HEK293 (cell line): Measurements from ENCODE around the gene SEMG1.

Experiments used
- CTCF ChIA-PET: fragments of 350-600 bp; formaldehyde crosslinking; extraction: SDS; loops from one replicate; lab custom pipeline; 2021; ENCODE audit warnings: antibody characterized with exemption; lab: Yijun Ruan, JAX
- POLR2A ChIA-PET: fragments of 300-600 bp; formaldehyde crosslinking; extraction: SDS; loops from one replicate; lab custom pipeline; 2020; ENCODE audit warnings: antibody characterized with exemption, inconsistent platforms; lab: Yijun Ruan, JAX
- H3K27ac ChIP-seq: fragments of 200-500 bp; sonication (Bioruptor generic); 2 replicates; pipeline ENCODE4 v1.5.1; 2014; ENCODE audit warnings: low read depth, low read length, control low read depth, inconsistent platforms; ENCODE audit errors: extremely low read depth
- H3K36me3 ChIP-seq, 2 experiments: fragments of 200-500 bp in 1 of 2; sonication (Bioruptor generic) in 1 of 2; 1 replicate in 1 of 2; 2 replicates in 1 of 2; pipeline ENCODE4 v1.5.1; 2014 to 2017; ENCODE audit warnings: inconsistent platforms in 2 of 2, low read length in 2 of 2; ENCODE audit not compliant: control insufficient read depth in 2 of 2, insufficient read depth in 1 of 2
- H3K4me1 ChIP-seq: fragments of 200-500 bp; sonication (Bioruptor generic); 2 replicates; pipeline ENCODE4 v1.5.1; 2014; ENCODE audit warnings: mild to moderate bottlenecking, low read length, inconsistent platforms; ENCODE audit not compliant: control insufficient read depth, insufficient read depth
- H3K4me3 ChIP-seq: 2 replicates; pipeline ENCODE4 v1.5.1; 2011; ENCODE audit warnings: low read depth, mild to moderate bottlenecking, control low read depth, low read length, moderate library complexity
- H3K9me3 ChIP-seq: fragments of 200-500 bp; sonication (Bioruptor generic); 2 replicates; pipeline ENCODE4 v1.5.1; 2014; ENCODE audit warnings: low read depth, low read length, inconsistent platforms; ENCODE audit not compliant: control insufficient read depth, insufficient read depth
- IKZF3 ChIP-seq: fragments of 450-650 bp; IDR thresholded peaks from 2 replicates; pipeline ENCODE4 v1.5.0; 2018; ENCODE audit warnings: missing biosample characterization, mild to moderate bottlenecking, missing genetic modification characterization, moderate library complexity
- KLF10 ChIP-seq: fragments of 450-650 bp; IDR thresholded peaks from 2 replicates; pipeline ENCODE4 v1.5.1; 2018; ENCODE audit warnings: missing biosample characterization, mild to moderate bottlenecking, missing genetic modification characterization
- MEIS1 ChIP-seq: sonication (generic); formaldehyde crosslinking; IDR thresholded peaks from 2 replicates; pipeline ENCODE4 v1.8.1; 2022; ENCODE audit warnings: missing genetic modification reagents, mild to moderate bottlenecking, borderline replicate concordance
- TCF7L2 ChIP-seq: IDR thresholded peaks from 2 replicates; pipeline ENCODE4 v1.6.1; 2011; ENCODE audit warnings: low read depth, mild to moderate bottlenecking, inconsistent platforms, low read length, moderate library complexity, borderline replicate concordance
- TRIM28 ChIP-seq: IDR thresholded peaks from 2 replicates; pipeline ENCODE4 v1.6.1; 2011; ENCODE audit warnings: low read length, control low read depth, borderline replicate concordance
- ZFP3 ChIP-seq: fragments of 450-650 bp; formaldehyde crosslinking; IDR thresholded peaks from 2 replicates; pipeline ENCODE4 v1.5.1; 2016; ENCODE audit warnings: low read depth, missing biosample characterization, missing genetic modification characterization
- ZIC2 ChIP-seq: fragments of 450-650 bp; formaldehyde crosslinking; IDR thresholded peaks from 2 replicates; pipeline ENCODE4 v1.5.1; 2016; ENCODE audit warnings: missing biosample characterization, missing genetic modification characterization
- ZNF10 ChIP-seq: fragments of 450-650 bp; formaldehyde crosslinking; IDR thresholded peaks from 2 replicates; pipeline ENCODE4 v1.5.1; 2017; ENCODE audit warnings: missing biosample characterization, missing genetic modification characterization
- ZNF121 ChIP-seq: fragments of 450-650 bp; formaldehyde crosslinking; IDR thresholded peaks from 2 replicates; pipeline ENCODE4 v1.5.1; 2016; ENCODE audit warnings: missing biosample characterization, missing genetic modification characterization
- ZNF146 ChIP-seq: fragments of 450-650 bp; formaldehyde crosslinking; IDR thresholded peaks from 2 replicates; pipeline ENCODE4 v1.5.1; 2016; ENCODE audit warnings: missing biosample characterization, missing genetic modification characterization
- ZNF175 ChIP-seq: fragments of 450-650 bp; formaldehyde crosslinking; IDR thresholded peaks from 2 replicates; pipeline ENCODE4 v1.5.1; 2016; ENCODE audit warnings: missing biosample characterization, missing genetic modification characterization
- ZNF2 ChIP-seq: fragments of 450-650 bp; formaldehyde crosslinking; IDR thresholded peaks from 2 replicates; pipeline ENCODE4 v1.5.1; 2016; ENCODE audit warnings: missing biosample characterization, missing genetic modification characterization
- ZNF202 ChIP-seq: fragments of 450-650 bp; formaldehyde crosslinking; IDR thresholded peaks from 2 replicates; pipeline ENCODE4 v1.5.1; 2016; ENCODE audit warnings: missing biosample characterization, missing genetic modification characterization, borderline replicate concordance
- ZNF223 ChIP-seq: fragments of 450-650 bp; formaldehyde crosslinking; IDR thresholded peaks from 2 replicates; pipeline ENCODE4 v1.5.1; 2016; ENCODE audit warnings: missing biosample characterization, missing genetic modification characterization
- ZNF248 ChIP-seq: fragments of 450-650 bp; formaldehyde crosslinking; IDR thresholded peaks from 2 replicates; pipeline ENCODE4 v1.5.1; 2017; ENCODE audit warnings: missing biosample characterization, missing genetic modification characterization
- ZNF416 ChIP-seq: fragments of 450-650 bp; formaldehyde crosslinking; IDR thresholded peaks from 2 replicates; pipeline ENCODE4 v1.5.1; 2016; ENCODE audit warnings: missing biosample characterization, missing genetic modification characterization
- ZNF530 ChIP-seq: fragments of 450-650 bp; formaldehyde crosslinking; IDR thresholded peaks from 2 replicates; pipeline ENCODE4 v1.5.1; 2016; ENCODE audit warnings: low read depth, missing biosample characterization, missing genetic modification characterization
- ZNF555 ChIP-seq: fragments of 450-650 bp; formaldehyde crosslinking; conservative IDR thresholded peaks from 2 replicates; pipeline ENCODE4 v1.5.1; 2017; ENCODE audit warnings: missing biosample characterization, mild to moderate bottlenecking, missing genetic modification characterization, inconsistent platforms
- ZNF558 ChIP-seq: fragments of 450-650 bp; formaldehyde crosslinking; IDR thresholded peaks from 2 replicates; pipeline ENCODE4 v1.5.1; 2016; ENCODE audit warnings: missing biosample characterization, missing genetic modification characterization
- ZNF610 ChIP-seq: fragments of 450-650 bp; formaldehyde crosslinking; IDR thresholded peaks from 2 replicates; pipeline ENCODE4 v1.5.1; 2016; ENCODE audit warnings: missing biosample characterization, missing genetic modification characterization, borderline replicate concordance
- ZNF626 ChIP-seq: fragments of 450-650 bp; sonication (Bioruptor Pico); formaldehyde crosslinking; IDR thresholded peaks from 2 replicates; pipeline ENCODE4 v1.5.1; 2018; ENCODE audit warnings: missing biosample characterization, missing genetic modification characterization, inconsistent platforms
- ZNF660 ChIP-seq: fragments of 450-650 bp; IDR thresholded peaks from 2 replicates; pipeline ENCODE4 v1.5.1; 2018; ENCODE audit warnings: missing biosample characterization, mild to moderate bottlenecking, missing genetic modification characterization
- ZNF670 ChIP-seq: fragments of 450-650 bp; formaldehyde crosslinking; IDR thresholded peaks from 2 replicates; pipeline ENCODE4 v1.5.1; 2016; ENCODE audit warnings: missing biosample characterization, missing genetic modification characterization, low read depth
- ZNF791 ChIP-seq: fragments of 450-650 bp; formaldehyde crosslinking; IDR thresholded peaks from 2 replicates; pipeline ENCODE4 v1.5.1; 2016; ENCODE audit warnings: missing biosample characterization, missing genetic modification characterization
- TF ChIP-seq, protein P1 (sequence below): fragments of 450-650 bp; formaldehyde crosslinking; IDR thresholded peaks from 2 replicates; pipeline ENCODE4 v1.5.1; 2017; ENCODE audit warnings: missing biosample characterization, missing genetic modification characterization
- TF ChIP-seq, protein P2 (sequence below): fragments of 450-650 bp; formaldehyde crosslinking; IDR thresholded peaks from 2 replicates; pipeline ENCODE4 v1.5.1; 2016; ENCODE audit warnings: missing biosample characterization, missing genetic modification characterization
- TF ChIP-seq, protein P3 (sequence below): fragments of 450-650 bp; formaldehyde crosslinking; IDR thresholded peaks from 2 replicates; pipeline ENCODE4 v1.5.1; 2017; ENCODE audit warnings: missing biosample characterization, mild to moderate bottlenecking, missing genetic modification characterization, moderate library complexity
- TF ChIP-seq, protein P4 (sequence below): fragments of 450-650 bp; formaldehyde crosslinking; IDR thresholded peaks from 2 replicates; pipeline ENCODE4 v1.5.1; 2016; ENCODE audit warnings: missing biosample characterization, missing genetic modification characterization

Gene SEMG1

DNA sequence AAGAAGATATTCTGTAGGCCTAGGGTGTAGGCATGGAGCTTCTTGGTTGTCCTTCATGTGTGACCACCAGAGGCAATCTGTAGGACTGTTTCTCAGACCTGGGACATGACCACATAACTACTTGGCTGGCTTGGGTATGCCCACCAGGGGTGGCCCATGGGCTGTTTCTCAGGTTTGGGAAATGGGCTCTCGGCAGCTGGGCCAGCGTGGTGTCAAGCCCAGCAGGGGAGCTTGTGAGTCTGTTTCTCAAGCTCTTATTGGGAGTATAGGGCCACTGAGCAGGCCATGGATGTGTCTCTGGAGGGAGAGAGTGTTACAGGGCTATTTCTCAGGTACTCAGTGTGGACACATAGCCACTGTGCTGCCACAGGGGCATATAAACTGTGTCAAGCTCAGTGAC is 11.8 kb downstream of the SEMG1 start:
- CTCF ChIA-PET, result interaction anchor here (0.6 to 0.7 kb wide), 2 partner anchors 39 to 509 kb away, joined by 3 read pairs; no protein-coding TSS in a partner anchor
- Histone ChIP-seq H3K36me3 (no peaks in the 10 kb centered on the region), H3K27ac (no peak overlapping the region), H3K9me3 (no peaks in the 10 kb centered on the region), H3K4me1 (no peaks in the 10 kb centered on the region), H3K4me3 (no peak overlapping the region)
- POLR2A ChIA-PET, result no interaction called here
- TF ChIP-seq ZNF555 (tag by site-specific recombination) (no peak), ZNF791 (tag by site-specific recombination) (no peak), KLF10 (no peak), ZNF660 (tag by site-specific recombination) (no peak), ZNF202 (no peak), IKZF3 (tag by site-specific recombination) (no peak)
- TF ChIP-seq, protein P1, sequence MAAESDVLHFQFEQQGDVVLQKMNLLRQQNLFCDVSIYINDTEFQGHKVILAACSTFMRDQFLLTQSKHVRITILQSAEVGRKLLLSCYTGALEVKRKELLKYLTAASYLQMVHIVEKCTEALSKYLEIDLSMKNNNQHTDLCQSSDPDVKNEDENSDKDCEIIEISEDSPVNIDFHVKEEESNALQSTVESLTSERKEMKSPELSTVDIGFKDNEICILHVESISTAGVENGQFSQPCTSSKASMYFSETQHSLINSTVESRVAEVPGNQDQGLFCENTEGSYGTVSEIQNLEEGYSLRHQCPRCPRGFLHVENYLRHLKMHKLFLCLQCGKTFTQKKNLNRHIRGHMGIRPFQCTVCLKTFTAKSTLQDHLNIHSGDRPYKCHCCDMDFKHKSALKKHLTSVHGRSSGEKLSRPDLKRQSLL (tag by site-specific recombination), result no peak

DNA sequence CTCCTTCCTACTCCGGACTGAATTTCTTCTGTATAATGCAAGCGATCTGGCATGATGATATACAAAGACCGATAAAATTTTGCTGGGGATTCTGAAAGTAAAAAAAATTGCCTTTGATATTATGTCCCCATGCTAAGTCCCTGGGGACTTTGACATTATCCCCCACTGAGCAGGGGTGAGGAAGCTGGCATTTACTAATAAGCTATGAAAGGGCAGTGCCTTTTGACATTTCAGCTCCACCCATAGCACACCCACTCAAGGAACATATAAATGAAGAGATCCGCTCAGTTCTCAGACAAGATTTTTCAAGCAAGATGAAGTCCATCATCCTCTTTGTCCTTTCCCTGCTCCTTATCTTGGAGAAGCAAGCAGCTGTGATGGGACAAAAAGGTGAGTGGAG is 14.2 kb downstream of the SEMG1 start, which contains the start of gene SEMG2:
SEMG2 (plus strand) TSS at position 298 of the 400 bp plus-strand sequence; CDS start at position 315, 17 bp downstream.
- TF ChIP-seq MEIS1 (CRISPR knock-in tag) (no peak), ZNF202 (no peak), ZNF175 (tag by site-specific recombination) (no peak), ZNF670 (tag by site-specific recombination) (no peak), ZNF530 (tag by site-specific recombination) (no peak), ZNF121 (no peak), ZNF626 (tag by site-specific recombination) (no peak), ZNF10 (tag by site-specific recombination) (no peak), ZNF223 (no peak), ZNF416 (tag by site-specific recombination) (no peak), TRIM28 (no peak)
- TF ChIP-seq, protein P2, sequence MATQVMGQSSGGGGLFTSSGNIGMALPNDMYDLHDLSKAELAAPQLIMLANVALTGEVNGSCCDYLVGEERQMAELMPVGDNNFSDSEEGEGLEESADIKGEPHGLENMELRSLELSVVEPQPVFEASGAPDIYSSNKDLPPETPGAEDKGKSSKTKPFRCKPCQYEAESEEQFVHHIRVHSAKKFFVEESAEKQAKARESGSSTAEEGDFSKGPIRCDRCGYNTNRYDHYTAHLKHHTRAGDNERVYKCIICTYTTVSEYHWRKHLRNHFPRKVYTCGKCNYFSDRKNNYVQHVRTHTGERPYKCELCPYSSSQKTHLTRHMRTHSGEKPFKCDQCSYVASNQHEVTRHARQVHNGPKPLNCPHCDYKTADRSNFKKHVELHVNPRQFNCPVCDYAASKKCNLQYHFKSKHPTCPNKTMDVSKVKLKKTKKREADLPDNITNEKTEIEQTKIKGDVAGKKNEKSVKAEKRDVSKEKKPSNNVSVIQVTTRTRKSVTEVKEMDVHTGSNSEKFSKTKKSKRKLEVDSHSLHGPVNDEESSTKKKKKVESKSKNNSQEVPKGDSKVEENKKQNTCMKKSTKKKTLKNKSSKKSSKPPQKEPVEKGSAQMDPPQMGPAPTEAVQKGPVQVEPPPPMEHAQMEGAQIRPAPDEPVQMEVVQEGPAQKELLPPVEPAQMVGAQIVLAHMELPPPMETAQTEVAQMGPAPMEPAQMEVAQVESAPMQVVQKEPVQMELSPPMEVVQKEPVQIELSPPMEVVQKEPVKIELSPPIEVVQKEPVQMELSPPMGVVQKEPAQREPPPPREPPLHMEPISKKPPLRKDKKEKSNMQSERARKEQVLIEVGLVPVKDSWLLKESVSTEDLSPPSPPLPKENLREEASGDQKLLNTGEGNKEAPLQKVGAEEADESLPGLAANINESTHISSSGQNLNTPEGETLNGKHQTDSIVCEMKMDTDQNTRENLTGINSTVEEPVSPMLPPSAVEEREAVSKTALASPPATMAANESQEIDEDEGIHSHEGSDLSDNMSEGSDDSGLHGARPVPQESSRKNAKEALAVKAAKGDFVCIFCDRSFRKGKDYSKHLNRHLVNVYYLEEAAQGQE, result no peak
- CTCF ChIA-PET, result interaction anchor here (0.7 to 2.0 kb wide), 4 partner anchors 22 to 82 kb away, joined by 3 to 4 read pairs (median 3); no protein-coding TSS in a partner anchor
- no peaks in the 10 kb centered on the region for H3K9me3 ChIP-seq

DNA sequence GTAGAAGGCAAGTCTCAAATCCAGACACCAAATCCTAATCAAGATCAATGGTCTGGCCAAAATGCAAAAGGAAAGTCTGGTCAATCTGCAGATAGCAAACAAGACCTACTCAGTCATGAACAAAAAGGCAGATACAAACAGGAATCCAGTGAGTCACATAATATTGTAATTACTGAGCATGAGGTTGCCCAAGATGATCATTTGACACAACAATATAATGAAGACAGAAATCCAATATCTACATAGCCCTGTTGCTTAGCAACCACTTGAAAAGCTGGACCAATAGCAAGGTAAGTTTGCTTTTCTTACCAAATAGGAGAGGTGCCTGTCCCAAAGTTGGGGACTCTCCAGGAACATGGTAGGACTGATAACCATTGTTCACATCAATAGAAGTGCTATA is 16.3 kb downstream of the SEMG1 start:
- H3K27ac ChIP-seq, result no peak overlapping the region
- no peaks in the 10 kb centered on the region for H3K4me1 ChIP-seq
- H3K4me3 ChIP-seq, result no peak overlapping the region
- CTCF ChIA-PET, result interaction anchor here (2.0 kb wide), 1 partner anchor 84 kb away, joined by 4 read pairs; no protein-coding TSS in a partner anchor
- no peaks in the 10 kb centered on the region for H3K36me3 ChIP-seq
- POLR2A ChIA-PET, result no interaction called here
- no peaks in the 10 kb centered on the region for H3K9me3 ChIP-seq
- no peak for TF ChIP-seq ZNF558 (tag by site-specific recombination)
- TF ChIP-seq ZNF555 (tag by site-specific recombination), result no peak
- TF ChIP-seq ZNF248 (tag by site-specific recombination), result no peak
- no peak for TF ChIP-seq ZNF610 (tag by site-specific recombination)
- TF ChIP-seq ZNF202, result no peak
- TF ChIP-seq, protein P3, sequence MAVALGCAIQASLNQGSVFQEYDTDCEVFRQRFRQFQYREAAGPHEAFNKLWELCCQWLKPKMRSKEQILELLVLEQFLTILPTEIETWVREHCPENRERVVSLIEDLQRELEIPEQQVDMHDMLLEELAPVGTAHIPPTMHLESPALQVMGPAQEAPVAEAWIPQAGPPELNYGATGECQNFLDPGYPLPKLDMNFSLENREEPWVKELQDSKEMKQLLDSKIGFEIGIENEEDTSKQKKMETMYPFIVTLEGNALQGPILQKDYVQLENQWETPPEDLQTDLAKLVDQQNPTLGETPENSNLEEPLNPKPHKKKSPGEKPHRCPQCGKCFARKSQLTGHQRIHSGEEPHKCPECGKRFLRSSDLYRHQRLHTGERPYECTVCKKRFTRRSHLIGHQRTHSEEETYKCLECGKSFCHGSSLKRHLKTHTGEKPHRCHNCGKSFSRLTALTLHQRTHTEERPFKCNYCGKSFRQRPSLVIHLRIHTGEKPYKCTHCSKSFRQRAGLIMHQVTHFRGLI (tag by site-specific recombination), result no peak
- TF ChIP-seq, protein P4, sequence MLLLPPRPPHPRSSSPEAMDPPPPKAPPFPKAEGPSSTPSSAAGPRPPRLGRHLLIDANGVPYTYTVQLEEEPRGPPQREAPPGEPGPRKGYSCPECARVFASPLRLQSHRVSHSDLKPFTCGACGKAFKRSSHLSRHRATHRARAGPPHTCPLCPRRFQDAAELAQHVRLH (tag by site-specific recombination), result no peak
- TF ChIP-seq ZNF791 (tag by site-specific recombination), result no peak
- TF ChIP-seq ZNF146, result no peak
- TF ChIP-seq ZFP3, result no peak
- TF ChIP-seq TCF7L2, result no peak
- TF ChIP-seq ZIC2 (tag by site-specific recombination), result no peak
- TF ChIP-seq ZNF2 (tag by site-specific recombination), result no peak

More for the DNA sequence above, 14.2 kb downstream of the SEMG1 start, which contains the start of gene SEMG2:
- Histone ChIP-seq H3K27ac (no peak within 1 kb of the TSS), H3K36me3 (no peaks in the 10 kb centered on the region), H3K4me1 (no peaks in the 10 kb centered on the region), H3K4me3 (no peak within 1 kb of the TSS)
- POLR2A ChIA-PET, result no interaction called here
